HT-29 (cell line): ENCODE results near the gene EIF4E1B. TPM values are rescaled to one million over a fixed set of nuclear protein-coding genes. Genes with fewer than 3 reads are reported as not detected.

Experiments used
- DNase-seq: peaks from one replicate; pipeline ENCODE4 v3.0.0-alpha.2; 2015; ENCODE audit warnings: low spot score
- total RNA-seq: library from RNA; depleted of rRNA; stranded (reverse); fragments of >200 nt; shearing (Covaris generic); gene quantifications from 2 replicates; pipeline ENCODE4 v1.2.3, GENCODE V29; 2014

The EIF4E1B gene
- total RNA-seq, 1 experiment from 2014 or later: not detected

- no peak for DNase-seq
Measured at GRCh38 chr5:176626876-176627236, 3.6 kb upstream of the EIF4E1B start.

GRCh38 chr5:176627582-176627981, 2.9 kb upstream of the EIF4E1B start:
- no peak for DNase-seq

DNA sequence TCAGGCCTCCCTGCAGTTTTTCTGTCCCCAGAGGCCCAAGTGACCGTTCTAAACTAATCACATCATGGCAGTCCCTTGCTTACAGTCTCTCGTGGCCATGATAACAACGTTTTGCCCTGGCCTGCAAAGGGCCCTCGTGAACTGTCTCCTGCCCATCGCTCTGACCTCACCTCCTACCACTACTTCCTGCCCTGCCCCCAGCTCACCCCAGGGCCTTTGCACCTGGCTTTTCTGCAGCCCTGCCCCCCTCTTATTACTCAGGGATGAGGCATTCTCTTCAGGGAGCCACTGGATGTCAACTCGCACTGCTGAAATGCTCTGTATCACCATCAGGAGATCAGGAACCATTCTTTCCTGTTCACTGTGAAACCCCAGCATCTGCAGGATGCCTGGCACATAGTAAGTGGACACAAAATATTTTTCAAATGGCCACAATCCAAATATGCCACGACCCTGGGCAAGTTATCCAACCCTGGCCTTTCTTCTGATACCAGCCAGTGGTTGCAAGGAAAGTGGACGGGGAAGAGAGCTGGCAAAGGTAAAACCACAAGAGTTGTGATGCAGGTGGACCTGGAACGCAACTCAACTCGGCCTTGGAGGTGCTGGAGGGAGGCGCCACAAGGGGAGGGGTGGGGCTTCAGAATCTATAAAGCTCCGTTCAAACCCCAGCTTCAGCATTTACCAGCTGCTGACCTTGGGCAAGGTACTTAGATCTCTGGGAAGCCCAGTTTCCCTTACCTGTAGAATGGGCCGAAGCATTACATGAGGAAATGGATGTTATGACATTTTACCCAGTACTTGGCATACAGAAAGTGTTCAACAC, 1.9 kb upstream of the EIF4E1B start:
- DNase-seq: no peak

DNA sequence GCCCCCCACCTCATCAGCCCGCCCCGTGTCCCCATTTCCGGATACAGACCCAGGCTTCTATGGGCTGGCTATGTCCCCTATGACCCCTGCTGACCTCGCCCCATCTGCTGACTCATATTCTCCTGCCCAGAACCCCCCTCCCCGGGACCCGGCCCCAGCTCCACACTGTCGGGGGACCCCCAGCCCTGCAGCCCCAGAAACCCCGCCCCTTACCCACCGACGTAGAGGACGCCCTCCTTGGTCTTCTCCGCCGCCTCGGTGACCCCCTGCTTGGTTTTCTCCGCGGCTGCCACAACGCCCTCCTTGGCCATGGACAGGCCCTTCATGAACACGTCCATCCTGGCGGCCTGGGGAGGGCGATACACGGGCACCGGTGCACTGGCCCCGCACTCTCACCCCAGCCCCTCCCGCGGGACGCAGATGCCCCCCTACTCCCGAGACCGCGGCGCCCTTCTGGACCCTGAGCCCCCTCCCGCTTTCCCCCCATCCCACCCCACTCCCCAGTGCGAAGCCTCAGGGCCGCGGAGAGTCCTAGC, 1.1 kb upstream of the EIF4E1B start:
- no peak for DNase-seq

DNA sequence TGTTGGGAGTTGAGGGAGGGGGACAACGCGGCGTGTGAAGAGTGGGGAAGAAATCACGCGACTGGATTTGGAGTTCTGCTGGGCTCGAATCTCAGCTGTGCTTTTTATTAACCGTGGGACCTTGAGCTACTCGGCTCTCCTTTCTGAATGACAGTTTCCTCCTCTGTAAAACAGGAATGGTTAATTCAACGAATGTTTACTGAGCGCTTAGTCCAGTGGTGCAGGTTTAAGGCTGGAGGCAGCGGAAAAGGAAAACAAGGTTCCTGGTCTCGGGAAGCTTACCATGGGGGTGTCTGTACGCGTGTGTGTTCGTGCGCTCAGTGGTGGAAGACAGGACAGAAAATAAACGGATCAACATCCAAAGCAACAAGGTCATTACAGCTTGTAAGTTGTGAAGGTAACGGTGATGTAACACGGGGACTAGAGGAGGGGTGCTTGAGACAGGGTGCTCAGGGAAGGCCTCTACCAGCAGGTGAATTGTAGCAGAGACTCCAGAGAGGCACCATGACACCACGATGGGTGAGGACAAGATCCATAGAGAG, 277 bp downstream of the EIF4E1B start:
- DNase-seq: no peak

DNA sequence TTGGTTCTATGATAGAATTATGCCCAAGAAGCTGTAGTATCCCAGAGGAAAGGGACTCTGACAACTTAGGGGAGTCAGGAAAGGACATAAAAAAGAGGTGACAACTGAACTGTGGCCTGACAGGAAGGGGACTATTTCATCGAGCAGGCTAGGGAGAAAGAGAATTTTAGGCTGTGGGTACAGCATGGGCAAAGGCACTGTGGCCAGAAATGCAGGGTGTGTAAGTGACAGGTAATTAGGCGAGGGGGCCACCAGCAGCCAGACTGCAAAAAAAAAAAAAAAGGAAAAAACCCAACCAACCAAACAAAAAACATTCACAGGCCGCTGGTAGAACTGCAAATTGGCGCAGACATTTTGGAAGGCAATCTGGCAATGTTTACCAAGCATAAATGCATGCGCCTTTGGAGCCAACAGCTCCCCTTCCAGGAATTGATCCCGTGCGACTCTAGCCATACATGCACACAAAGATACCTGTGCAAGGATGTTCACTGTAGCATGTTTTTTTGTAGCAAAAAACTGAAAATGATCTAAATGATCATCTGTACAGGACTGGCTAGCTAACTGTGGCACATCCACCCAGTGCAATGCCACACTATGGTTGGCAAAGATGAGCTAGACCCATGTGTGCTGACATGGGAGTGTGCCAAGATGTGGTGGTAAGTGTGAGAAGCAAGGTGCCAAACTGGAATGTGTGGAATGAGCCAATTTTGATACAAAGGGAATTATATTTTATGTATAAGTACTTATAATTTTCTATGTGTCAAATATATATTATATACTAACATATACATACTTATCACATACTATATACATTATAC, 1.1 kb downstream of the EIF4E1B start:
- no peak for DNase-seq

- no peak for DNase-seq
Measured at GRCh38 chr5:176632745-176633144, 2.3 kb downstream of the EIF4E1B start.

- DNase-seq: no peak
Measured at GRCh38 chr5:176633598-176633997, 3.1 kb downstream of the EIF4E1B start.

GRCh38 chr5:176636426-176636825, 6.0 kb downstream of the EIF4E1B start:
- no peak for DNase-seq

GRCh38 chr5:176637556-176637955, 7.1 kb downstream of the EIF4E1B start:
- no peak for DNase-seq

GRCh38 chr5:176638437-176638836, 8.0 kb downstream of the EIF4E1B start:
- DNase-seq: no peak

DNA sequence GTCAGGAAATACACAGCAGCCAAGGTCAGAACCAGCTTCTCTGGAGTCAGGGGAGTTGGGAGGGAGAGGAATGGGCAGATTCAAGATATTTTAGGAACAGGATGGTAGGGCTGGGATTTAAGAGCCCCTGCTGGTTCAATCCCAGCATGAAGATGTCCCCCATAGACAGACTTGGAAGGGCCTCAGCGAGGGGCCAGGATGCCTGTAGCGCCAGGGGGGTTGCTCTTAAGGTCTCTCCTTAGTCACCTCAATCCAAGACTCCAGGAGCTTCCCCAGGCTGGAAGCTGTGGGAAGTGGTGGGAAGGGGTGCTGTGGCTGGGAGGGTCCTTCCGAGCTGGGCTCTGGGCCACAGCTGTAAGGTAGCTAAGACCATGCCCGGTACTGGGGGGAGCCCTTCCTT, 8.7 kb downstream of the EIF4E1B start:
- DNase-seq: no peak

DNA sequence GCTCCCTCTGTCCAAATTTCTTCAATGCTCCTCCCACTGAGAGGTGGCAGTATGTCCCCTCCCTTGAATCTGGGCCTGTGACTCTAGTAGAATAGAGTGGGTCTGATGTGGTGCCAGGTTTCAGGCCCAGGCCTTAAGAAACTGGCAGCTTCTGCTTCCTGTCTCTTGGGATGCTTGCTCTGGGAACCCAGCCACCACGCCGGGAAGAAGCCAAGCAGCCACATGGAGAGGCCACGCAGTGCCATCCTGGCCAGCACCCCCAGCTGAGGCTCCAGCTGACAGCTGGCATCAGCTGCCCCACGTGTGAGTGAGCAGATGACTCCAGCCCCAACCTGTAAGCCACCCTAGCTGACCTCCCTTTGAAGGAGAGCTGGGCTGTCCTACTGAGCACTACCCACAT, 9.5 kb downstream of the EIF4E1B start:
- DNase-seq: no peak

DNA sequence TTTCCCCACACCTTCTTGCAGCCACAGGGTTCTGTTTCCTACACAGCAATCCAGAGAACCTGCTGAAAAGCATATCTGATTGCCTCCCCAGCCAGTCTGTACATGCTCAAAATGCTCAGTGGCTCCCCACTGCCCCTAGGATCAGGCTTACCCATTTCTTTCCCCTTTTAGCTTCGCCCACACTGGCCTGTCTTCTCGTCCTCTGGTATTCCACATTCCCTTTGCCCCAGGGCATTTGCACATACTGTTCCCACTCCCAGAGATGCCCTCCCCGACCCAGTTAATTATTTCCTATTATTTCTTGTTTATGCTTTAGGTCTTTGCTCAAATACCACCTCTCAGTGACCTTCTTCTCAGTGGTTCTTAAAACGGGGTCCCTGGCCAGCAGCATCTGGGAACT, 10.1 kb downstream of the EIF4E1B start:
- DNase-seq: no peak

- DNase-seq: no peak
Measured at GRCh38 chr5:176642675-176643490, 12.4 kb downstream of the EIF4E1B start.

DNA sequence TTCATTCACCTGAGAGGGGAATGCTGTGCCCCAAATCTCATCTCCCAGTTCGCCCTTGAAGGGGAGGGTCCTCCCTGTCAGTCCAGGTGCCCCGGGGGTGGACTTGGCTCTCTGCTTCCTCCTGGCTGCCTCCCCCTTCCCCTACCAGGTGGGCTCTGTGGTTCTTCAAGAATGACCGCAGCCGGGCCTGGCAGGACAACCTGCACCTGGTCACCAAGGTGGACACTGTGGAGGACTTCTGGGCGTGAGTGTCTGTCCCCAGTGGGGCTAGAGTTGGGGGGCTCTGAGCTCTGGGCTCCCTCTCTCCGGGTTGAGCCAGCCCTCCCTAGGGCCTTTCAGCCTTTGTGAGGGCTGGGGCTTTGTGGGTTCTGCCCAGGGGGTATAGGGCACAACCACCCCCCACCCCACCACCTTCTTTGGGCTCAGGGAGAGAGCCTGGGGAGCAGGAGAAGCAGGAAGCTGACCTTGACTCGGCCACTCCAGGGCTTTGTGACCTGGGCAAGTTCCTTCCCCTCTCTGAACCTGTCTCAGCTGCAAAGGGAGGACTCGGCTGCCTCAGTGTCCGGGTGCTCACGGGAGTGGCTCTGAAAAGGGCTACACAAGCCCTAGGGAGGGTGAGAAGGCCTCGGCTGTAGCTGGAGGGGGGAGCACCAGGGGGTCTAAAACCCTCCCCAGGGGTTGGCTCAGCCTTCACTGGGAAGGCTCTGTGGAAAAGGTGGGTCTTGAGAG, 13.2 kb downstream of the EIF4E1B start:
- no peak for DNase-seq

- no peak for DNase-seq
Measured at GRCh38 chr5:176644294-176644693, 13.8 kb downstream of the EIF4E1B start.

DNA sequence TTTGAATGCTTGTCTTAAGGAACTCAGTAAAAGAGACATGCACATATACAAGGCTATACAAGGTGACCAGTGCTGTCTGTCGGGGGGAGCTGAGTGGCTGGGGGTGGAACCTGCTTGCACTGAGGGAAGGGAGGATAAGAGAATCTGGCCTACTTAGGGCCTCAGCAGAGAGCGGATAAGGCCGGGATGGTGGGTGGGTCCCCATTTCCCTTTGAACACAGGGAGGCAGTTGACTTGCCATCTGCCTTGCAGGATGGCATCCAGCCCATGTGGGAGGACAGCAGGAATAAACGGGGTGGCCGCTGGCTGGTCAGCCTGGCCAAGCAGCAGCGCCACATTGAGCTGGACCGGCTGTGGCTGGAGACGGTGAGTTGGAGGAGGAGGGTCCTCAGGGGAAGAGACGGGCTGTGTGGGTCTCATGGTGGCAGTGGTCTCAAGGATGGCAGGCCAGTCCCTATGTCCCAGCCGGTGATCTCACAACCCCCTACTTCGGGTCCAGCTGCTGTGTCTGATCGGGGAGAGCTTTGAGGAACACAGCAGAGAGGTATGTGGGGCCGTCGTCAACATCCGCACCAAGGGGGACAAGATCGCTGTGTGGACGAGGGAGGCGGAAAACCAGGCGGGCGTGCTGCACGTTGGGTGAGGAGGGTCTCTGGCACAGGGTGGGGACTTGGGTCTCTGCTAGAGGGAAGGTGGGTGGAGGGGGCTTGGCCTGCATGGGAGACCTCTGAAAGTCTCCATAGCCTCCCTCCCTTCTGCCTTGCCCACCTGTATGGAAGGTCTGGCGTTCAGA, 14.6 kb downstream of the EIF4E1B start:
- DNase-seq: no peak

GRCh38 chr5:176646049-176646706, 15.7 kb downstream of the EIF4E1B start:
- no peak for DNase-seq

- DNase-seq: no peak
Measured at GRCh38 chr5:176646707-176647029, 16.2 kb downstream of the EIF4E1B start.
